Stimulated activated CD8-positive, alpha-beta memory T cell treated with anti-CD3 and anti-CD28 coated beads, Interleukin-4, amount 100 ng/mL, for 1 hour (primary cell): Measurements from ENCODE around the gene C9.
"Not testable (repeated sequence)": the region's sequence is repeated elsewhere in the genome, so short reads cannot be mapped to it uniquely, and the experiment has no call there.

Experiments used
- DNase-seq, 2 donors: peaks; one replicate each; pipeline ENCODE4 v3.0.0-alpha.2; 2020; ENCODE audit warnings: low read depth in 2 of 2, low spot score in 1 of 2

Gene C9

DNA sequence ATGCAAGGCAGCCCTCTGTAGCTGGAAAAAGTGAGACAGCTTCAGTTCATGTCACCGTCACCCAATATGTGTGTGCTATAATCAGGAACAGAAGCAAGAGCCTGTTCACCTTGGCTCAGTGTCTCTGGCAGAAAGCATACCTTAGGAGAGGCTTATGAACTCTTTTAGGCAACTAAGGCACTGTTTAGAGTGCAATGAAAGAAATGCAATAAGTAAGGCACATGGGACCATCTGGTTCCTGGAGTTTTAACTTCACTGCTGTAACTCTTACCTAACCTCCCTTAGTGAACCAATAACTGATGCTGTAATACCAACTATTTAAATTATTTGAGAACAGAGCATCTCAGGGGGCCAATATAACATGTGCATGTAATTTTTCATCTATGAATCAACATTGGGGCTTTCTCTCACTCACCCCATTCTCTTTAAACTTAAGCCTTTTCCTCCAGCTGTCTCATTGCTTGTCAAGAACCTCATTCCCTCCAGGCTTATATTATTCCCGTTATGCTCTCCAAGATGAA, 32.4 kb downstream of the C9 start:
- DNase-seq: no peak

- no peak for DNase-seq
These were observed 35.6 kb downstream of the C9 start for GRCh38 chr5:39328731-39329130.

DNA sequence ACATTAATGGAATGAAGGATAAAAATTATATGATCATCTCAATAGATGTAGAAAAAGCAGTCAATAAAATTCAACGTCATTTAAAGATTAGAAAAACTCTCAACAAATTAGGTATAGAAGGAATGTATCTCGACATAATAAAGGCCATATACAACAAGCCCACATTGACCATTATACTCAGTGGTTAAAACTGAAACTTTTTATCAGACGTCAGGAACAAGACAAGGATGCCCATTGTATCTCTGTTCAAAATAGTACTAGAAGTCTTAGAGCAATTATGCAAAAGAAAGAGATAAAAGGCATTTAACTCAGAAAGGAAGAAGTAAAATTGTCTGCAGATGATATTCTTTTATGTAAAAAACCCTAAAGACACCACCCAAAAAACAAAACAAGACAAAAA, 40.8 kb downstream of the C9 start:
- DNase-seq: no peak

DNA sequence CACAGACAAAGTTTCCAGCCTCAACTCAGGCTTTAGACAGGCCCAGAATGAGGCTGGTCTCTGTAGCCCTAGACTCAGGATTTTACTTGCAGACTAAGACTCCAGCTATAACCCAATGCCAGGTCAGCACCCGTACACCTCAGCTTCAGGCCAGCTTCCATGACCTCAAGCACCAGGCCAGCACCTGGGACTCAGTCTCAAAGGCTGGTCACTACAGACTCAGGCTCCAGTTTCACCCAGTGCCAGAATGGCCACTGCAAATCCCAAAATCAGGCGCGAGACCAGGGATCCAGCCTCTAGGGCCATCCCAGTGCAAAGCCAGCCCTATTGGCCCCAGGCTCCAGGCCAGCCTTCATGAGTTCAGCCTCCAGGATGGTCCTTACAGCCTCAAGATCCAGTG, 44.9 kb downstream of the C9 start:
- no peak for DNase-seq

- DNase-seq: not testable (repeated sequence)
These were observed 47.8 kb downstream of the C9 start for GRCh38 chr5:39316464-39316863.

DNA sequence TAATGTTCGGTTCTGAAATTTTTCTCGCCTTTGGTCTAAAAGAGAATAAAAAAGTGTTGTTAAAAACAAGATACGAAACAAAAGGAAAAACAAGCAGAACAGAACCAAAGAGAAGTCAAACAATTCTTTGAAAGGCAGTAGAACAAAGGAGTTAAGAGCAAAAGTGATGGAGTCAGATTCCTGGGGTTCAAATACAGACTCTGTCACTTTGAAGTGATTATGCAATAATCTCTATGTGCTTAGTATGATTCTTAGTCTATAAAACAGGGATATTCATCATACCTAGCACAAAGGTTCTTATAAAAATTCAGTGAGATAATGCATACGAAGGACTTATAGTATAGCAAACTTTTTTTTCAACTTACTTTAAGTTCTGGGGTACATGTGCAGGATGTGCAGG, 48.3 kb downstream of the C9 start:
- DNase-seq: no peak

DNA sequence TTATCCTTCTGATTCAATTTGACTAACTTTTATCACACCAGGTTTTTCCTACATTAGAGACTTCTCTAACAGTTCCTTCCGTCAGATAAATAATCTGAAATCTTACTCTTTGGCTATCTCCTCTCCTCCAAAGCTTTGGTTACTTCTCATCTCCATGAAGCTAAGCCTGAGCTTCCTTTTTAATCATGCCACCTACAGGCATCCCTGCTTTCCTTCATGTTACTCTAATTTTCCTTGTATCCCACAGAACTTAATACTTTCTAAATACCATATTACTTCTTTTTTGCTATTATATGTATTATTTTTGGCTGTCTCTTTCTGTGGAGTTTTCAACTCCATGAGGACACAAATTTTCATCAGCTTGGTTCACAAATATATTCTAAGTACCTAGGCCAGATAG, 49.7 kb downstream of the C9 start:
- no peak for DNase-seq

GRCh38 chr5:39309534-39309933, 54.8 kb downstream of the C9 start:
- no peak for DNase-seq

DNA sequence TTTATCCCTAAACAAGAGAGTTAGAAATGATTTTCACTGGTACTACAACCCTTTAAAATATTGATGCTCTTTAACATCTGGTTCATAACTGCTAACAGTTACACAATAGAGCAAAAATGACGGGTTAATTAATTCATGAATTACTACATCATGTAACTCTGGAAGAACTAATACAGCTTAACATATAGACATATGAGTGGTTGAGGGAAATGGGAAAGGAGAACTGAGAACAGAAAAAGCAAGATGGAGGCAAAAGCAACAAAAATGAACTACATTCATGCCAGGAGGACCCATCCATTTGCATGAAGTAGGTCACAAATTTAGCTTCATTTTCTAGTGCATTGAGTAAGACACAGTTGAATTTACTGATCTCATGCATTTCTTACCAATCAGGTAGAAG, 61.8 kb downstream of the C9 start:
- DNase-seq: no peak

DNA sequence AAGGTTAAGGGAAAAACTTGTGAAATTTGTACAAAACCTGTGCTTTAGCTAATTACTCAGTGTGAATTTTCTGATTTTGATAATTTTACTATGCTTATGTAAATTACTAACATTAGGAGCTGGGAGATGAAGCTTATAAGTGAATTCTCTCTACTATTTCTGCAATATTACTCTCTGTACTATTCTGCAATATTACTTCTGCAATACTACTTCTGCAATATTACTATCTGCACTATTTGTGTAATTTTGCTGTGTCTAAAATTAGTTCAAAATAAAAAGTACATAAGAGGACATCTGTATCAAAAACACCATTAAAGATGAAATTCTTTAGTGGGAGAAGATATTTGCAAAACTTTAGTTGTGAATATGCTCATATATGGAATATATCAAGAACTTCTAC, 62.9 kb downstream of the C9 start:
- no peak for DNase-seq

DNA sequence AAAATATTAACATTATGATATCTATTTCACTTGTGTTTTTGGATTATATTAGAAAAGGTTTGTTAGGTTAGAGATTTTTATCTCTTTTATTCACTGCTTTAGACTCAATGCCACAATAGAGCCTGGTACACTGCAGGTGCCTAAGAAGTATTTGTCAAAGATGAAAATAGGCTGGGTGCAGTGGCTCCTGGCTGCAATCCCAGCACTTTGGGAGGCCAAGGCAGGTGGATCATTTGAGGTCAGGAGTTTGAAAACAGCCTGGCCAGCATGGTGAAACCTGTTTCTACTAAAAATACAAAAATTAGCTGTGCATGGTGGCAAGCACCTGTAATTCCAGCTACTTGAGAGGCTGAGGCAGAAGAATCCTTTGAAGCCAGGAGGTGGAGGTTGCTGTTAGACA, 64.3 kb downstream of the C9 start:
- no peak for DNase-seq

- DNase-seq: no peak
These were observed 69.6 kb downstream of the C9 start for GRCh38 chr5:39294736-39295135.

GRCh38 chr5:39284552-39284951, 79.7 kb downstream of the C9 start:
- no peak for DNase-seq

GRCh38 chr5:39283231-39283818, 81.0 kb downstream of the C9 start:
- DNase-seq: peak; percentile 23 to 33

DNA sequence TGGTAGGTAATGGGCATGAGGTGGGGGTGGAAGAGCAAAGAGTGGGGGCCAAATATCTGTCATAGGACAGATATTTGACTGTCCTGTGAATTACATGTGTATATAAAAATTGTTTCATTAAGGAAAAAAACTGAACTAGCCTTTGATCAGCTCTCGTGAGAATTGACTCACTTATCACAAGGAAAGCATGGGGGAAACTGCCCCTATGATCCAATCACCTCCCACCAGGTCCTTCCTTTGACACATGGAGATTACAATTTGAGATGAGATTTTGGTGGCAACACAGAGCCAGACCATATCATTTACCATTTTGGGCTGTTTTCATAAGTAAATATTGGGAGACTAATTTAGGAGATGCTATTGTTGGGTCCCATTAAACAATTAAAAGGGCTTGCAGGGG, 81.7 kb downstream of the C9 start:
- no peak for DNase-seq

DNA sequence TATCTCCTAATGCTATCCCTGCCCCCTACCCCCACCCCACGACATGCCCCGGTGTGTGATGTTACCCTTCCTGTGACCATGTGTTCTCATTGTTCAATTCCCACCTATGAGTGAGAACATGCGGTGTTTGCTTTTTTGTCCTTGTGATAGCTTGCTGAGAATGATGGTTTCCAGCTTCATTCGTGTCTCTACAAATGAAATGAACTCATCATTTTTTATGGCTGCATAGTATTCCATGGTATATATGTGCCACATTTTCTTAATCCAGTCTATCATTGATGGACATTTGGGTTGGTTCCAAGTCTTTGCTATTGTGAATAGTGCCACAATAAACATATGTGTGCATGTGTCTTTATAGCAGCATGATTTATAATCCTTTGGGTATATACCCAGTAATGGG, 88.4 kb downstream of the C9 start:
- DNase-seq: not testable (repeated sequence)

DNA sequence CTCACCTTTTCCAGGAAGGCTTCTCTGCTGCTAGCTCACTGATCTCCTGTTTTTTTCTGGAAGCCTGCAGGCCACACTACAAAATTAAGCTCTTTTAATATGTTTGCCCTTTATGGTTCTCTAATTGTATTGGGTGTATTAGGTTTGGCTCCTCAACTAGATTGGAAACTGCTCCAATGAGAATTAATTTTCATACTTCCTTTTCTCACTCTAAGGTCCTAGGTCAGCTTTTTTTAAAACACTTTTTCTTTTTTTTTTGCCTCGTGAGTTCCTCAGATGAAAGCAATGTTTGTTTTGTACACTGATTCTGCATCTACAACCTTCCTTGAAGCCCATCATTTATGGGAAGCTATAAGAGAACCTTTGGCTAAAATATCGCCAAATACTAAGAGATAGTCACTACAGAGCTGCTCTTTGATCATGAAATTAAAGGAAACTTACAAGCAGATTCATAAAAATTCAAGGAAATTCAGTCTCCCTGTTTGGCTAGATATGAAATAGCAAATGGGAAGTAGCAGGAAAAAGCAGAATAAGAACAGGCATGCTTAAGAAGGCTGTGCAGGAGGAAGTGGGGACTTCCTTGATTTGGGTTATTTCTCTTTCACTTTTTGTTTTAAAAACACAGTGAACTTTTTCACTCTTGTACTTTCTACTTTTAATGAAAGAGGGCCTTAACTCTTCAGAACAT, 89.8 kb downstream of the C9 start:
- DNase-seq: no peak

DNA sequence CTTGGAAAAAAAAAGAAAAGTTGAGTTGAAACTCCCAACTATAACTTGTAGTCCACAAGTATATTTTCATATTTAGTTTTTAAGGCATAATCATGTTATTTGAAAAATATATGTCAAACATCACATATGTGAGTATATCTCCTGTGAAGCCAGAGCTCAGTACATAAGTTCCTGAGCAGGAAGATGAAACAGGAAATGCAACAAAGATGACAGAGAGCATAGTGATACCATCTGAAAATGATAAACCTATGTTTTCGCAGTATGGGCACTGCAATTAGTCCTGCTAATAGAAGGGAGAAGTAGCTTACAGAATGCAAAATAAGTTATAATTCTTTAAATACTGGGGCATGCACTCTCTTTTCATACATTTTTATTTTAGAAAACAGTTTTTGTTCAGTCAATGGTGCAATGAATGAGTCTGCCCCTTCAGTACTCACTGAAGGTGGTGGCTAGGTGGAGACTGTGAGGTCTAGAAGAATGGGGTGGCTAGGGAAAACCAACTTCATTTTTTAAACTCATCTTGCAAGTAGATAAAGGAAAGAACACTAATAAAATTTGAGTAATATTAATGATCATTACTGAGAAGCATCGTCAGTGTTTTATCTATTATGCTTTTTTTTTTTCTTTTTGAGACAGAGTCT, 90.9 kb downstream of the C9 start:
- no peak for DNase-seq

DNA sequence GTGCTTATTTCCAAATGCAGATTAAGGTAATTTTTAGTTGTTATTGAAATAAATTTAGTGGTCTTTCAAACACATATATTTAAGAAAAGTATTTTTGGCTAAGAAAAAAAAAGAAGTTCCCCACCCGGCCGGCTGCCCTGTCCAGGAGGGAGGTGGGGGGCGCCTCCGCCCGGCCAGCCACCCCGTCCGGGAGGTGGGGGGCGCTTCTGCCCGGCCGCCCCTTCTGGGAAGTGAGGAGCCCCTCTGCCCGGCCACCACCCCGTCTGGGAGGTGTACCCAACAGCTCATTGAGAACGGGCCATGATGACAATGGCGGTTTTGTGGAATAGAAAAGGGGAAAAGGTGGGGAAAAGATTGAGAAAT, 91.4 kb downstream of the C9 start:
- DNase-seq: not testable (repeated sequence)

DNA sequence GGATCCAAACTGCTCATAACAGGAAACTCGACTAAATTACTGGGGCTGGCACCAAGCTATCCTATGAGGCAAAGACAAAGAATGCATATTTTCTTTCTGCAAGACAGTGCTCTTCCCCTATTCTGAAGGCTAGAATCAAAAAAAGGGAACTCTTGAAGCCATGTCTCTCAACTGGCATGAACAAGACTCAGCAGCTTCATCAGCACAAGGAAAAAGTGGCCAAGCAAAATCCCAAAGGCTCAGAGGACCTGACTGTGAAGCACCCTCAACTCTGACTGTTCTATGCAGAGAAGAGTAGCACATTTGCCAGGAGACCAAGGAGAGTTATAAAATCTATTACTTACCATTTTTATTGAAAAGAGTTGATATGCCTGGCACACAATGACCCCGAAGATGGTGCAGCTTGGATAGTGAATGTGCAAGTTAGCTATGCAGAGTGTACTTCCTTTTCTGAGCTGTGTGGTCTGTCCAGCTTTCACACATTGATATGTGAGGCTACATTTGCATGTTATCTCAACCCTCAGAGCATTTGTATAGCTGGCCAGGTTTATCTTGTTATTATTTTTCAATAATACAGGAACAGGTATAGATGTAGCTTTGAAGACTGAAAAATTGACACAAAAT, 94.0 kb downstream of the C9 start:
- no peak for DNase-seq

- DNase-seq: no peak
These were observed 97.1 kb downstream of the C9 start for GRCh38 chr5:39267186-39267585.

GRCh38 chr5:39266442-39266841, 97.9 kb downstream of the C9 start:
- DNase-seq: no peak
